NT2/D1 (cell line): ENCODE results near the gene ALG9.

Experiments
- SUZ12 ChIP-seq: IDR thresholded peaks from 2 replicates; pipeline ENCODE4 v1.6.1; 2011; ENCODE audit not compliant: insufficient read length, insufficient read depth; ENCODE audit errors: extremely low read depth
- YY1 ChIP-seq: IDR thresholded peaks from 2 replicates; pipeline ENCODE4 v1.6.1; 2011; ENCODE audit not compliant: insufficient read length, insufficient read depth
- ZNF274 ChIP-seq: IDR thresholded peaks from 2 replicates; pipeline ENCODE4 v1.6.1; 2011; ENCODE audit warnings: mild to moderate bottlenecking, low read depth, low read length

DNA sequence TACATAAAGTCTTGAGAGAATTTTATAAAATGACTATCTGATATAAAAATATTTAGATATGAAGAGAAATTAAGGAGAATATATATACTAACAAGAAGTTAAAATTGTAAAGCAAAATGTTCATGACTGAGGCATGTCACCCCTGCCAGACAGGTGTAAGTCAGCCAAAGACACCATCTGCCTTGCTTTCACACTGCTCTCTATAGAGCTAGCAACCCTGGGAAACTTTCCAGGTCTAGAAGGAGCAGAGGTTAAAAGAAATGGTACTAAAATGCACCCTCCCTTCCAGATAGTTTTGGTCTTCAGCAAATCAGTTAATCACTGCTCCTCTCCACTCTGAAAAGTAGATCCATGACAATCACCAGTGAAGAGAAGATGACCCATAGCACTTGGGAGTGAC lies 121.7 kb downstream of the ALG9 start:
- TF ChIP-seq YY1 (no peak), SUZ12 (no peak), ZNF274 (no peak)
